ENCODE data around the gene ARHGAP31. TPM values are rescaled to one million over a fixed set of nuclear protein-coding genes. Genes with fewer than 3 reads are reported as not detected.
"Not testable (repeated sequence)": the region's sequence is repeated elsewhere in the genome, so short reads cannot be mapped to it uniquely, and the experiment has no call there.

Gene ARHGAP31
- total RNA-seq, 2 experiments from 2014 or later = 1.6 to 1.7 TPM

DNA sequence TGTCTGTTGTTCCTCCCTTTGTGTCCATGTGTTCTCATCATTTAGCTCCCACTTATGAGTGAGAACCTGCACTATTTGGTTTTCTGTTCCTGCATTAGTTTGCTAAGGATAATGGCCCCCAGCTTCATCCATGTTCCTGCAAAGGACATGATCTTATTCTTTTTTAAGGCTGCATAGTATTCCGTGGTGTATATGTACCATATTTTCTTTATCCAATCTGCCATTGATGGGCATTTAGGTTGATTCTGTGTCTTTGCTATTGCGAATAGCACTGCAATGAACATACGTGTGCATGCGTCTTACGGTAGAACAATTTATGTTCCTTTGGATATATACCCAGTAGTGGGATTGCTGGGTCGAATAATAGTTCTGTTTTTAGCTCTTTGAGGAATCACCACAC is 77.6 kb downstream of the ARHGAP31 start:
- ATAC-seq (ENCODE audit: low read depth); H3K4me1 Mint-ChIP-seq; DNase-seq; H3K27me3 Mint-ChIP-seq; H3K27ac Mint-ChIP-seq; H3K4me3 Mint-ChIP-seq; POLR2A ChIA-PET; H3K36me3 Mint-ChIP-seq; H3K9me3 Mint-ChIP-seq: not testable (repeated sequence)

DNA sequence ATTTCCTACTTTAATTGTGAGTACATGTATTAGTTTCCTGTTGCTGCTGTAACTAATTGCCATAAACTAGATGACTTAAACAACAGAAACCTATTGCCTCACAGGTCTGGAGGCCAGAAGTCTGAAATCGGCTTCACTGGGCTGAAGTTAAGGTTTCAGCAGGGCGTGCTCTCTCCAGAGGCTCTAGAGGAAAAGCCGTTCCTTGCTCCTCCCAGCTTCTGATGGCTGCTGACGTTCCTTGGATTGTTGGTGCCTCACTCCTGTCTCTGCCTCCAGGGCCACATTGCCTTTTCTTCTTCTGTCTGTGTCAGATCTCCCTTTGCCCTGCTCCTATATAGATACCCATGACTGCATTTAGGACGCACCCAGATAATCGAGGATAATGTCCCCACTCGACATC is 80.9 kb downstream of the ARHGAP31 start:
- DNase-seq (no peak), ATAC-seq (ENCODE audit: low read depth) (no peak)
- Mint-ChIP-seq H3K4me1 (peaks cover 4% of the 10 kb centered on the region), H3K27ac (no peak overlapping the region), H3K36me3 (peaks cover 2% of the 10 kb centered on the region), H3K27me3 (no peaks in the 10 kb centered on the region), H3K9me3 (no peaks in the 10 kb centered on the region), H3K4me3 (no peak overlapping the region)
- POLR2A ChIA-PET = no interaction called here

DNA sequence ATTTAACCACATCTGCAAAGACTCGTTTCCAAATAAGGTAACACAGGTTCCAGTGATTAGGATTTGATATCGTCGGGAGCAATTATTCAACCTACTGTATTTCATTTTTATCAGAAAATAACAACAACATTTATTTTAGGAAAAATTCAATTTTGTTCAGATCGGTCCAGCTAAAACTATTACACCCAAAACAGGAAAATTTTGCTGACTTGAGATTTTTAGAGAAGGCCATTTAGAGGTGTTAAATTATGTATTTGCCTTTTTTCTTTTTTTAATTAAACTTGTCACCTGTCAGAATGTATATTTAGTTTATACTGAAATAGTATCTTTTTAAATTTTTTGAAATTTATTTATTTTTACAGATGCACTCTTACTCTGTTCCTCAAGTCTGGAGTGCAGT is 81.3 kb downstream of the ARHGAP31 start:
- ATAC-seq (ENCODE audit: low read depth) (no peak), DNase-seq (no peak)
- POLR2A ChIA-PET = no interaction called here

DNA sequence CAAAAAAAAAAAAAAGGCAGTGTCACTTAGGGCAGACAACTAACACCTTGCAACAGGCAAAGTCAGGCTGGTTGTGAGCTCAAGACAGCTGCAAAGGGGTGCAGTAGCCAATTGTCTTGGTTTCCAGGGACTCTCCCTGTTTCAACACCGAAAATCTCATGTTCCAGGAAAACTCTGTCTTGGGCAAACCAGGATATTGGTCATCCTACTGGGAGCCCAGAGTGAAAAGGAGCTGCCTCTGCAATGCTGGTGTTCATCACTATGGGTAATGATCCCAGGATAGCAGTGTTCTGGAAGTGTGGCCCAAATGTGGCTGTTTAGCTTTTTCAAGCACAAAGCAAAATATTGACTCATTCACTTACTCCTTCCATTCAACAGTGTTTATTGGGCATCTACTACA is 82.6 kb downstream of the ARHGAP31 start:
- Mint-ChIP-seq H3K4me3 (no peak overlapping the region), H3K27me3 (no peaks in the 10 kb centered on the region), H3K27ac (no peak overlapping the region), H3K36me3 (peaks cover 2% of the 10 kb centered on the region), H3K9me3 (no peaks in the 10 kb centered on the region), H3K4me1 (peaks cover 4% of the 10 kb centered on the region)
- ATAC-seq (ENCODE audit: low read depth) (no peak), DNase-seq (no peak)
- POLR2A ChIA-PET = no interaction called here

More for the DNA sequence above, 81.3 kb downstream of the ARHGAP31 start:
- H3K4me3 Mint-ChIP-seq = no peak overlapping the region
- peaks cover 4% of the 10 kb centered on the region for H3K4me1 Mint-ChIP-seq
- no peaks in the 10 kb centered on the region for H3K9me3 Mint-ChIP-seq
- peaks cover 2% of the 10 kb centered on the region for H3K36me3 Mint-ChIP-seq
- H3K27ac Mint-ChIP-seq = no peak overlapping the region
- H3K27me3 Mint-ChIP-seq = no peaks in the 10 kb centered on the region

DNA sequence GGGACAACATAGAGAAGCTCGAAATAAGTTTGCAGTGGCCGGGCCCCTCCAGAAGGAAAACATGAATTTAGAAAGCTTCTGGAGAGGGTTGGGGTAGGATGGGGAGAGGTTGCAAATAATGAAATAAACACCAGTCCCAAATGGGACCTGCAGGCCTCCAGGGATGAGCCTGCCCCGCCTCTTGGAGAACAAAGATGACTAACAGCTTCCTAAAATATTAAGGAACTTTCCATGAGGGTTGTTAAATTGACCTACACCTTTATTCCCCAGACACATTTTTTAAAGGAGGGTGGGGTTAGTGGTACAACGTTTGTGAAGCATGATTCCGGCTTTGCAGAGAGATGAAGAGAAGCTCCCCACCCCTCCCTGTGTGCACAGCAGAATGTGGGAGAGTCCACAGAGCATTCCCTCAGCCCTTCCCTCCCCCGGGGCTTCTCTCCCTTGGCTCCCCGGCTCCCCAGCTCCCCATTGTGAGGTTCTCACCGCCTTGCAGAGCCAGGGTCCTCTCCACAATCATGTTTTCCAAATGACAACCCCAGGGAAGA is 84.1 kb downstream of the ARHGAP31 start:
- no peak for DNase-seq
- no peak overlapping the region for H3K4me3 Mint-ChIP-seq
- H3K4me1 Mint-ChIP-seq = peaks cover 4% of the 10 kb centered on the region
- ATAC-seq (ENCODE audit: low read depth) = no peak
- POLR2A ChIA-PET = no interaction called here
- H3K36me3 Mint-ChIP-seq = peaks cover 2% of the 10 kb centered on the region
- no peaks in the 10 kb centered on the region for H3K27me3 Mint-ChIP-seq
- H3K9me3 Mint-ChIP-seq = no peaks in the 10 kb centered on the region
- no peak overlapping the region for H3K27ac Mint-ChIP-seq

DNA sequence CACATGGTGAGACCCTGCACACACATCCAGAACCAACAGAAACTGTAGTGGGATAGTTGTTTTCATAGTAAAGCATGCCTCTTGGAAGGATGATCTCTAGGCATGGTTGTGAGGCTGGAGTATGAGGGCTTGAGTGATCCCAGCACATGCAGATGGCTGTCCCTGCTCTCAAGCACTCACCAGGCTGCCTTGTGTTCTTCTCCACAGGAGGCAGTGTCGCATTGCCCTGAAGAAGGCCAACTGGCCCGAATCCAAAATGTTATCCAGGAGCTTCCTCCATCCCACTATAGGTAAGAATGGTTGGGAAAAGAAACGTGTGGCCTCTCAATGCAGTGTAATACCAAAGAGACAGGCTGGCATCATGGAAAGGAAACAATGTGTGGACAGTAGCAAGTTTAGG is 86.5 kb downstream of the ARHGAP31 start:
- ATAC-seq (ENCODE audit: low read depth) (no peak), DNase-seq (no peak)
- no peaks in the 10 kb centered on the region for H3K4me1 Mint-ChIP-seq
- H3K27ac Mint-ChIP-seq = no peak overlapping the region
- no peaks in the 10 kb centered on the region for H3K9me3 Mint-ChIP-seq
- POLR2A ChIA-PET = no interaction called here
- H3K36me3 Mint-ChIP-seq = no peaks in the 10 kb centered on the region
- H3K27me3 Mint-ChIP-seq = no peaks in the 10 kb centered on the region
- H3K4me3 Mint-ChIP-seq = no peak overlapping the region

DNA sequence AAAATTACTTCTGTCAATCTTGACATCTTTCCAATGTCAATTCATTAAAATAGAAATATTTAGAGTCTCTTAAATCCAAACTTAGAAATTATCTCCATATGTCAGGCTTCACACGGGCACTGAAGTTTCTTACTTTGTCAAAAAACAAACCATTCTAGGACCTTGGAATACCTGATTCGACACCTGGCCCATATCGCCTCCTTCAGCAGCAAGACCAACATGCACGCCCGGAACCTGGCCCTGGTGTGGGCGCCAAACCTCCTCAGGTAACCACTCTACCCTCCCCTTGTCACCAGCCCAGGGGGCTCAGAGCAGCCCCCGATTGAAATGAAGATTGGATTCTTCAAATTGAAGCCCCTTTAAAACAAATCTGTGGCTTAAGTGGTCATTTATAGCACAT is 88.0 kb downstream of the ARHGAP31 start:
- POLR2A ChIA-PET = no interaction called here
- no peak overlapping the region for H3K4me3 Mint-ChIP-seq
- no peaks in the 10 kb centered on the region for H3K36me3 Mint-ChIP-seq
- no peaks in the 10 kb centered on the region for H3K9me3 Mint-ChIP-seq
- no peak for DNase-seq
- H3K27me3 Mint-ChIP-seq = no peaks in the 10 kb centered on the region
- no peak for ATAC-seq (ENCODE audit: low read depth)
- no peak overlapping the region for H3K27ac Mint-ChIP-seq
- H3K4me1 Mint-ChIP-seq = no peaks in the 10 kb centered on the region

DNA sequence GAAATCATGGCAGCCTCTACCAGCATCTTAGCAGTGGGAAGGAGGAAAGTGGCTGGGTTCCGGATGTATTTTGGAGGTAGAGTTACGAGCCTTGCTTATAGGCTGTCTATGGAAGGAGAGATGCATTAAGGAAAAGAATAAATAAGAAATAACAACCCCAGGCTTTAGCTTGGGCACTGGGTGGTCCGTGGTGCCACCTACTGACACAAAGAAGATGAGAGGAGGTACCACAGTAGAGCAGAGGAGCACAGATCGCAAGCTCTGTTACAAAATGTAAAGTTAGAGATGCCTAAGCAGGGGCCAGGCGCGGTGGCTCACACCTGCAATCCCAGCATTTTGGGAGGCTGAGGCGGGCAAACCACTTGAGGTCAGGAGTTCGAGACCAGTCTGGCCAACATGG is 94.4 kb downstream of the ARHGAP31 start:
- Mint-ChIP-seq H3K4me3 (no peak overlapping the region), H3K9me3 (no peaks in the 10 kb centered on the region), H3K27me3 (no peaks in the 10 kb centered on the region), H3K27ac (no peak overlapping the region), H3K4me1 (peaks cover 5% of the 10 kb centered on the region), H3K36me3 (no peaks in the 10 kb centered on the region)
- ATAC-seq (ENCODE audit: low read depth) = no peak
- POLR2A ChIA-PET = no interaction called here
- DNase-seq = no peak

DNA sequence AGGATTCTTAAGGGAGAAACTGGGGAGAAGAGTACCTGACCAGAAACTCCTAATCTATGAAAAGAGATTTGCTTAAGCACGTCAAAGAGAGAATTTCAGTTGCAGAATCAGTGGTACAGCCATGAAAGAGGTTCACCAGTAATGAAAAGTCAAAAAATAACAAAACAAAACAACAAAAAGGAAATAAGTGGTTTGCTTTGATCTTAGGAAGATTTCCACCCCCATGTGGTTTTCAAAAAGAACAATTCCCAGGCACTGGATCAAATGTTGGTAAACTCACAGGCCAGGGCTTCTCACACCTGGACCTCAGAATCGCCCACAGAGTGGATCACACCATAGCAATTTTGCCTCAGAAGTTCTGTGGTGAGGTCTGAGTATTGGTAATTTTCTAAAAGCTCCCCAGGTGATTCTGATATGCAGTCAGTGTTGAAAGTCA is 101.8 kb downstream of the ARHGAP31 start:
- no peak for DNase-seq
- POLR2A ChIA-PET = interaction anchor here (0.6 kb wide), 1 partner anchor 139 kb away, joined by 3 read pairs; no protein-coding TSS in a partner anchor
- no peak for ATAC-seq (ENCODE audit: low read depth)
- no peaks in the 10 kb centered on the region for H3K27me3 Mint-ChIP-seq
- no peak overlapping the region for H3K27ac Mint-ChIP-seq
- peaks cover 6% of the 10 kb centered on the region for H3K4me1 Mint-ChIP-seq
- no peaks in the 10 kb centered on the region for H3K9me3 Mint-ChIP-seq
- H3K36me3 Mint-ChIP-seq = peaks cover 3% of the 10 kb centered on the region
- H3K4me3 Mint-ChIP-seq = no peak overlapping the region

DNA sequence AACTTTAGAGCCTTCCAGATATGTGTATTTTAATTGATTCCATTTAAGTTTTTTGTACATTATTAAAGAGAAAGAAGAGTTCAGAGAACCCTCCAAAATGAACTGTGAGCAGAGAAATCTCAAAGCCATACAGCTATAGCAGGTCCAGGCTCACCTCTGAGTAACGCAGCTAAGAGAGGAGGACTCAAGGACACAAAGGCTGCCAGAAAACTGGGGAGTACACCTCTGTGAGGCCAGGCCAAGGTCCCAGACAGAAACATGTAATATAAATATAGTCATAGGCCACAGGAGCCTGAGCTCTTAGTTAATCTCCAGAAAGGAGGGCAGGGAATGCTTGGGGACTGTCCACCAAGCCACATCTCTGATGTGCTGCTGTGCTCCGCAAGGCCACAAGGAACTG is 102.7 kb downstream of the ARHGAP31 start:
- peaks cover 6% of the 10 kb centered on the region for H3K4me1 Mint-ChIP-seq
- H3K27ac Mint-ChIP-seq = no peak overlapping the region
- no peak for ATAC-seq (ENCODE audit: low read depth)
- no peak overlapping the region for H3K4me3 Mint-ChIP-seq
- POLR2A ChIA-PET = no interaction called here
- peaks cover 3% of the 10 kb centered on the region for H3K36me3 Mint-ChIP-seq
- no peak for DNase-seq
- no peaks in the 10 kb centered on the region for H3K27me3 Mint-ChIP-seq
- H3K9me3 Mint-ChIP-seq = no peaks in the 10 kb centered on the region

DNA sequence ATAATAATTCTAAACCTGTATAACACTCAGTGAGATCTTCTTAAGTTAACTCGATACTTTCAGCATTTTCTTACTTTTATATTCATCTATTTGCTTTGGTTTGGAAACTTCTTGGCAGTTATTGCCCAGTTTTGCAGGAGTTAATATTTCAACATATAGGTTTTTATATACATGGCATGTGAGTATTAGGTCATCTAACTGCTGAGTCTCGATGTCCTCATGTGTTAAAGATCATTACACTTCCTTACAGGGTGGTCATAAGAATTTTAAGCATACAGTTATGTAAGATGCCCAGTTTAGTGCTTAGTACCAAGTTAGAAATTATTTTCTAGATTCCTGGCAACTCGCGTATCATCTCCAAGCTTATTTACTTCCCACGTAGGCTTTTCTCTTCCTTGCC is 106.3 kb downstream of the ARHGAP31 start:
- POLR2A ChIA-PET = no interaction called here
- H3K9me3 Mint-ChIP-seq = no peaks in the 10 kb centered on the region
- H3K27ac Mint-ChIP-seq = no peak overlapping the region
- H3K4me1 Mint-ChIP-seq = peaks cover 6% of the 10 kb centered on the region
- no peaks in the 10 kb centered on the region for H3K27me3 Mint-ChIP-seq
- no peak overlapping the region for H3K4me3 Mint-ChIP-seq
- DNase-seq (no peak), ATAC-seq (ENCODE audit: low read depth) (no peak)
- peaks cover 3% of the 10 kb centered on the region for H3K36me3 Mint-ChIP-seq

DNA sequence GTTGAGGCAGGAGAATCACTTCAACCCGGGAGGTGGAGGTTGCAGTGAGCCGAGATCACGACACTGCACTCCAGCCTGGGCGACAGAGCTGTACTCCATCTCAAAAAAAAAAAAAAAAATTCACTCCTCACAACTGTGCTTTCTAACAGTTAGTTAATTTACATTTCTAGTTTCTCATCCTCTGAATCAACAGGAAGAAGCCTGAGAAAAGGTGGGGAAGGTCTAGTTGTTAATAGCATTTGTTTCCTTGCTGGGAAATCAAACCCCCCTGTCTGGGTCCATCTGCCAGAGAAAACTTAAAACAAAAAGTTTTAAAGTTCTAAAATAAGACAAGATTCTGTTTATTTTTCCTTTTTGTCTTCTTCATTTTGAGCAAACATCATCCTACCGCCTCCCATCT is 106.9 kb downstream of the ARHGAP31 start:
- Mint-ChIP-seq H3K36me3 (peaks cover 3% of the 10 kb centered on the region), H3K4me1 (peaks cover 2% of the 10 kb centered on the region), H3K27me3 (no peaks in the 10 kb centered on the region), H3K4me3 (no peak overlapping the region), H3K27ac (no peak overlapping the region), H3K9me3 (no peaks in the 10 kb centered on the region)
- DNase-seq = no peak
- POLR2A ChIA-PET = no interaction called here
- ATAC-seq (ENCODE audit: low read depth) = no peak

DNA sequence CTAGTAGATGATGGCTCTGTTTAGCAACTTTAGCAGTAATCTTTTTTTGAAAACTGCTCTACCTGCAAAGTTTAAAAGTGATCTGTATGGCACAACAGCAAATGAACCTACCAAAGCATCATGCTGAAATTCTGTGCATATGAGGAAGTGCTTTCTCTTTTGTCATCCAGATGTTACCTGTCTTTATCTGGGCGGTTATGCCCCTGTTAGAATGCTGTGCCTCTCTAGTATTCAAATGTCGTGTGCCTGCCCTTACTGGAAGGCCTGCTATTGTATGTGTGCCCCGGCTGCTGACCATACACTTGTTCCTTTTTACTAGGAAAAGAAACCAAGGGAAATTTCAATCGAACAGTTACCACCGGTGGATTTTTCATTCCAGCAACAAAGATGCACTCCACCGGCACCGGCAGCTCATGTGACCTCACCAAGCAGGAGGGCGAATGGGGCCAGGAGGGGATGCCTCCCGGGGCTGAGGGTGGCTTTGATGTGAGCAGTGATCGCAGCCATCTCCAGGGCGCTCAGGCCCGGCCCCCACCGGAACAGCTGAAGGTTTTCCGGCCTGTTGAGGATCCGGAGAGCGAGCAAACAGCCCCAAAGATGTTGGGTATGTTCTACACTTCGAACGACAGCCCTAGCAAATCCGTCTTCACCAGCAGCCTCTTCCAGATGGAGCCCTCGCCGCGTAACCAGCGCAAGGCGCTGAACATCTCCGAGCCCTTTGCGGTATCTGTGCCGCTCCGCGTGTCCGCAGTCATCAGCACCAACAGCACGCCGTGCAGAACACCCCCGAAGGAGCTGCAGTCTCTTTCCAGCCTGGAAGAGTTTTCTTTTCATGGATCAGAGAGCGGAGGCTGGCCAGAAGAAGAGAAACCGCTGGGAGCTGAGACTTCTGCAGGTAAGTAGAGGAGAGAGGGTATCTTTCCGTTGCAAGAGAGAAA is 107.6 kb downstream of the ARHGAP31 start:
- H3K36me3 Mint-ChIP-seq = peaks cover 3% of the 10 kb centered on the region
- H3K9me3 Mint-ChIP-seq = no peaks in the 10 kb centered on the region
- POLR2A ChIA-PET = no interaction called here
- DNase-seq (no peak), ATAC-seq (ENCODE audit: low read depth) (no peak)
- no peak overlapping the region for H3K4me3 Mint-ChIP-seq
- H3K27me3 Mint-ChIP-seq = no peaks in the 10 kb centered on the region
- no peak overlapping the region for H3K27ac Mint-ChIP-seq
- H3K4me1 Mint-ChIP-seq = no peaks in the 10 kb centered on the region

DNA sequence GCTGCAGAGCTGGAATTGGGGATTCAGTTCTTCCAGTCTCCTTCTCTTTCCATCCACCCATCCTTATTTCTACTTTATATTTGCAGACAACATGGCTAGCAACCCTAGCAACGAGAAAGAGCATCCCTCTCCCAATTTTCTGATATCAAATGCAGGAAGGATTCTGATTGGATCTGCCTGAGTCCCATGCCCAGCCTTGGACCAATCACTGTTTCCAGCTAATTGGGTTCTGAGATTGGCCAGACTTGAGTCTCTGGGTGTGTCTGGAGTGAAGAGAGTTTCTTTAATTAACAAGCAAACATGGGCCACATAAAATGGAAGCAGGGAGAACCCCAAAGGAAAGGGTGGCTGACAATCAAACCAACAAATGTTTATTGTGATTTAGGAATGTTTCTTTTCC is 108.6 kb downstream of the ARHGAP31 start:
- Mint-ChIP-seq H3K27me3 (no peaks in the 10 kb centered on the region), H3K36me3 (peaks cover 3% of the 10 kb centered on the region), H3K4me3 (no peak overlapping the region), H3K9me3 (no peaks in the 10 kb centered on the region), H3K27ac (no peak overlapping the region), H3K4me1 (no peaks in the 10 kb centered on the region)
- DNase-seq = no peak
- ATAC-seq (ENCODE audit: low read depth) = no peak
- POLR2A ChIA-PET = no interaction called here

Measured in activated naive CD8-positive, alpha-beta T cell treated with anti-CD3 and anti-CD28 coated beads, Interleukin-2, amount 10 ng/mL, durations not matched to agents 7 days and 5 days (primary cell).